Cardiac muscle cell (in vitro differentiated cells and primary cell): ENCODE measurements around the gene OR2T6. TPM values are rescaled to one million over a fixed set of nuclear protein-coding genes. Genes with fewer than 3 reads are reported as not detected.

Experiments used
- DNase-seq, 2 donors: peaks; one replicate each; pipeline versions ENCODE4 v3.0.0 to v3.0.0-alpha.2; 2010 to 2017; ENCODE audit warnings: low read depth in 1 of 2, low spot score in 1 of 2
- H3K27ac ChIP-seq: fragments of 200-600 bp; sonication (generic); 2 replicates; pipeline ENCODE4 v1.5.1; 2016
- H3K27me3 ChIP-seq: fragments of 200-600 bp; sonication (generic); 2 replicates; pipeline ENCODE4 v1.6.0; 2016; ENCODE audit warnings: control low read depth
- H3K36me3 ChIP-seq: fragments of 200-600 bp; sonication (generic); 2 replicates; pipeline ENCODE4 v1.5.1; 2016; ENCODE audit warnings: control low read depth
- H3K4me1 ChIP-seq: fragments of 200-600 bp; sonication (generic); 2 replicates; pipeline ENCODE4 v1.8.1; 2017; ENCODE audit warnings: low read depth, mild to moderate bottlenecking, mixed run types
- H3K4me3 ChIP-seq: fragments of 200-600 bp; sonication (generic); 2 replicates; pipeline ENCODE4 v1.5.1; 2016; ENCODE audit warnings: mild to moderate bottlenecking
- H3K9me3 ChIP-seq: fragments of 200-600 bp; sonication (generic); 2 replicates; pipeline ENCODE4 v1.5.1; 2017; ENCODE audit warnings: low read depth, mild to moderate bottlenecking, control low read depth
- polyA plus RNA-seq: library from polyadenylated mRNA; unstranded; fragments of >200 nt; fragmentation: Nextera tagmentation; extraction: Ambion mirVana; gene quantifications from 2 replicates; pipeline ENCODE4 v1.2.1, GENCODE V29; 2016
- total RNA-seq: library from RNA; depleted of rRNA; stranded (reverse); fragments of >200 nt; gene quantifications from 2 replicates; pipeline ENCODE4 v1.2.3, GENCODE V29; 2016
- TF ChIP-seq, protein P1 (sequence below): IDR thresholded peaks from 2 replicates; pipeline ENCODE4 v1.5.1; 2012; ENCODE audit warnings: low read depth, mild to moderate bottlenecking, low read length

Gene OR2T6
- total and polyA plus RNA-seq, 2 experiments from 2014 or later, result not detected

- TF ChIP-seq, protein P1, sequence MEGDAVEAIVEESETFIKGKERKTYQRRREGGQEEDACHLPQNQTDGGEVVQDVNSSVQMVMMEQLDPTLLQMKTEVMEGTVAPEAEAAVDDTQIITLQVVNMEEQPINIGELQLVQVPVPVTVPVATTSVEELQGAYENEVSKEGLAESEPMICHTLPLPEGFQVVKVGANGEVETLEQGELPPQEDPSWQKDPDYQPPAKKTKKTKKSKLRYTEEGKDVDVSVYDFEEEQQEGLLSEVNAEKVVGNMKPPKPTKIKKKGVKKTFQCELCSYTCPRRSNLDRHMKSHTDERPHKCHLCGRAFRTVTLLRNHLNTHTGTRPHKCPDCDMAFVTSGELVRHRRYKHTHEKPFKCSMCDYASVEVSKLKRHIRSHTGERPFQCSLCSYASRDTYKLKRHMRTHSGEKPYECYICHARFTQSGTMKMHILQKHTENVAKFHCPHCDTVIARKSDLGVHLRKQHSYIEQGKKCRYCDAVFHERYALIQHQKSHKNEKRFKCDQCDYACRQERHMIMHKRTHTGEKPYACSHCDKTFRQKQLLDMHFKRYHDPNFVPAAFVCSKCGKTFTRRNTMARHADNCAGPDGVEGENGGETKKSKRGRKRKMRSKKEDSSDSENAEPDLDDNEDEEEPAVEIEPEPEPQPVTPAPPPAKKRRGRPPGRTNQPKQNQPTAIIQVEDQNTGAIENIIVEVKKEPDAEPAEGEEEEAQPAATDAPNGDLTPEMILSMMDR, result no peak
- no peaks in the 10 kb centered on the region for H3K36me3 ChIP-seq
- no peak overlapping the region for H3K4me3 ChIP-seq
- DNase-seq, result no peak
- H3K27me3 ChIP-seq, result no peaks in the 10 kb centered on the region
- H3K27ac ChIP-seq, result no peak overlapping the region
- H3K4me1 ChIP-seq, result no peaks in the 10 kb centered on the region
- H3K9me3 ChIP-seq, result no peaks in the 10 kb centered on the region
Measured at GRCh38 chr1:248393050-248393449, 17.5 kb downstream of the OR2T6 start.

DNA sequence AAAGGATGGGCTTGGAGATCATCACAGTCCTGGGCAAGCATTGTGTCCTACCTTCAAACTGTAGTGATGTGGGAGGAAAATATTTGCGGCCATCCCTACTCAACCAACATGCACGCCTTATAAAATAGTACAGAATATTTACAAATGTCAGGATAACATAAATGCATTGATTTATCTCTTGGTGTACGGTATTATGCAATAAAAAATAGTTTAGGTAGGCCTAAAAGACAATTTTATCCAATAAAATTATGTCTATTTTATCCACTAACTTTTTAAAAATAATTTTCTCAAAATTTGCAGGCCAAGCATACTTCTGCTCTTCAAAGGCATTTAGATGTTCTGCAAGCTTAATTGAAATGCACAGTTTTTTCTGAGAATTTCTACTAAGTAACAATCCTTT, 27.2 kb downstream of the OR2T6 start, which contains the start of gene OR2T1:
Gene OR2T1 (plus strand): TSS at position 301 of the 400 bp plus-strand sequence. CDS start 3,100 bp downstream, outside the sequence.
- no peak for DNase-seq
- no peaks in the 10 kb centered on the region for H3K27me3 ChIP-seq
- no peaks in the 10 kb centered on the region for H3K36me3 ChIP-seq
- H3K9me3 ChIP-seq, result peaks cover 3% of the 10 kb centered on the region
- TF ChIP-seq, protein P1, result no peak
- H3K4me1 ChIP-seq, result no peaks in the 10 kb centered on the region
- H3K4me3 ChIP-seq, result no peak within 1 kb of the TSS
- H3K27ac ChIP-seq, result no peak within 1 kb of the TSS

DNA sequence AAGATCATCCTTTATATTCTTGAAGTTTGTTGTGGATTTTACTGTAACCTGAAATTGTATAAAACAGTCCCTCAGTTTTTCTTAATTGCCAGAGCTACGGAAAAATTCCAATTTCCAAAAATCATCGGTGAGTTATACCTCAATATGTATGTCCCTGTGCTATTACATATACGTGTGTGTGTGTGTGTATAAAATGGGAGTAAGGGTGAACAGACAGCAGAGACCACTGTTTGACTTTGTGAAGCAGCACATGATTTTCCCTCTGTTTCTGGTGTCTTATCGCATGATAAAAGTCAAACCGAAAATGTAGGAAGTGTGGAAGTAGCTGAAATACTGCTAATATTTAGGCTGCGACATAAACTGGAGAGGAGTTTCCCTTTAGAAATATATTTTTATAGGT, 28.5 kb downstream of the OR2T6 start:
- no peaks in the 10 kb centered on the region for H3K27me3 ChIP-seq
- H3K27ac ChIP-seq, result no peak overlapping the region
- H3K9me3 ChIP-seq, result peaks cover 3% of the 10 kb centered on the region
- no peak for DNase-seq
- no peaks in the 10 kb centered on the region for H3K4me1 ChIP-seq
- no peak overlapping the region for H3K4me3 ChIP-seq
- TF ChIP-seq, protein P1, result no peak
- H3K36me3 ChIP-seq, result no peaks in the 10 kb centered on the region

- DNase-seq, result no peak
- H3K4me3 ChIP-seq, result no peak overlapping the region
- H3K9me3 ChIP-seq, result peaks cover 3% of the 10 kb centered on the region
Measured at GRCh38 chr1:248406721-248407692, 31.5 kb downstream of the OR2T6 start.

DNA sequence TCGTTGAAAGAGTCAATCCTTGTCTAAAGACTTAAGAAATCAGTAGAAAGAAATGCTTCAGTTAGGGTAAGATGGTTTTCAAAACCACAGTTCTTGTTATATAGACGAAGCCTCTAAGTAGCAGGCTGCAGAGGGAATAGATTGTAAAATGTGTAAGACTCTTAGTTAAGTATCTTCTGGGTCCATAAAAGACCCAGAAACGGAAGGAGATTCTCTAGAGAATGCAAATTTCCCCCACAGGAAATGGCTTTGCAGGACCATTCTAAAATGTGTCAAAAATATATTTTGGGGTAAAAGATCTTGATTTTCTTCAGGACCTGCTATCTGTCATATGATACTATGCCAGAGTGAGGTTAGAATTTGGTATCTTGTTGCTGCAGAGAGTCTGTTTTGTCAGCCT, 40.7 kb downstream of the OR2T6 start:
- H3K4me3 ChIP-seq, result no peak overlapping the region
- H3K27me3 ChIP-seq, result no peaks in the 10 kb centered on the region
- no peak overlapping the region for H3K27ac ChIP-seq
- TF ChIP-seq, protein P1, result no peak
- DNase-seq, result no peak
- H3K36me3 ChIP-seq, result no peaks in the 10 kb centered on the region
- no peaks in the 10 kb centered on the region for H3K9me3 ChIP-seq
- no peaks in the 10 kb centered on the region for H3K4me1 ChIP-seq

More at GRCh38 chr1:248406721-248407692, 31.5 kb downstream of the OR2T6 start:
- H3K27ac ChIP-seq, result no peak overlapping the region
- H3K4me1 ChIP-seq, result no peaks in the 10 kb centered on the region
- TF ChIP-seq, protein P1, result no peak
- no peaks in the 10 kb centered on the region for H3K27me3 ChIP-seq
- H3K36me3 ChIP-seq, result no peaks in the 10 kb centered on the region
